ENCODE measurements around the gene MAD1L1.

DNA sequence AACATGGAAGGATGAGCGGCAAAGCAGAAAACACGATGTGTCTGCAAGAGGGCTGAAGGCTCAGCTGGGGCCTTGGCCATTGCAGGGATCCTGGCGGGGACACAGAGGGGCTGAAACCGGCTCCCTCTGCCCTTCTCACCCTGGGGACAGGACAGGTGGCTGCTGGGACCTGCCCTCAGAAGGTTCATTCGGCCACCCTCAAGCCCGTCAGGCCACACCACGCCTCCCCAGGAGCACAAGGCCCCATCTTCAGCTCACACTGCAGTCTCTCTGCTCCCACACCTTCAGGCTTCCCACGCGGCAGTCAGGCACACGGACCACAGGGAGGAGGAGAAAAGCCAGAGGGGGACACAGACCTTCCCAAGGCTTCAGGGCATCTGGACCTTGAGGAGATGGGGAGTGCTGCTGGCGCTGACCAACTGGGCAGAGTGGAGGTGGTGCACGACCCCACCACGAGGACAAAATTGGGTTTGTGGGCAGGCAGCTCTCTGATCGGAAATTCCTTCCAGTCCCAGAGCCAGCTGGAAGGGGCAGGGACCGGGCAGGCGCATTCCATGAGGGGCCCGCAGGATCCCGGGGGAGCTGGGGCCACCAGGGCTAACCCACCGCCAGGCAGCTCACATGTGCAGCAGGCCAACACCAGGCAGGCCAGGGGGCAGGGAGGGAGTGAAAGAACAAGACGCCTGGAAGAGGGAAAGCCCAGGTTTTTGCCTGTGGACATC lies 104.0 kb downstream of the MAD1L1 start:
- TF ChIP-seq E2F6 (IDR thresholded peaks at IDR 0.05) (no peak), POLR2A (IDR thresholded peaks at IDR 0.05; ENCODE audit: control extremely low read depth in 1 of 2, low read depth in 2 of 2, low read length in 2 of 2) (no peak), POLR2AphosphoS5 (IDR thresholded peaks at IDR 0.05; ENCODE audit: low read depth, low read length) (no peak), RAD21 (IDR thresholded peaks at IDR 0.05 in 1 of 2, conservative IDR thresholded peaks at IDR 0.05 in 1 of 2; ENCODE audit: low read depth in 2 of 2, low read length in 2 of 2) (no peak), NRF1 (IDR thresholded peaks at IDR 0.05; ENCODE audit: low read depth, low read length) (no peak)
- TF ChIP-seq, protein P1, sequence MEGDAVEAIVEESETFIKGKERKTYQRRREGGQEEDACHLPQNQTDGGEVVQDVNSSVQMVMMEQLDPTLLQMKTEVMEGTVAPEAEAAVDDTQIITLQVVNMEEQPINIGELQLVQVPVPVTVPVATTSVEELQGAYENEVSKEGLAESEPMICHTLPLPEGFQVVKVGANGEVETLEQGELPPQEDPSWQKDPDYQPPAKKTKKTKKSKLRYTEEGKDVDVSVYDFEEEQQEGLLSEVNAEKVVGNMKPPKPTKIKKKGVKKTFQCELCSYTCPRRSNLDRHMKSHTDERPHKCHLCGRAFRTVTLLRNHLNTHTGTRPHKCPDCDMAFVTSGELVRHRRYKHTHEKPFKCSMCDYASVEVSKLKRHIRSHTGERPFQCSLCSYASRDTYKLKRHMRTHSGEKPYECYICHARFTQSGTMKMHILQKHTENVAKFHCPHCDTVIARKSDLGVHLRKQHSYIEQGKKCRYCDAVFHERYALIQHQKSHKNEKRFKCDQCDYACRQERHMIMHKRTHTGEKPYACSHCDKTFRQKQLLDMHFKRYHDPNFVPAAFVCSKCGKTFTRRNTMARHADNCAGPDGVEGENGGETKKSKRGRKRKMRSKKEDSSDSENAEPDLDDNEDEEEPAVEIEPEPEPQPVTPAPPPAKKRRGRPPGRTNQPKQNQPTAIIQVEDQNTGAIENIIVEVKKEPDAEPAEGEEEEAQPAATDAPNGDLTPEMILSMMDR (IDR thresholded peaks at IDR 0.05; ENCODE audit: control extremely low read depth in 1 of 3, insufficient read depth in 1 of 3, low read depth in 1 of 3, low read length in 3 of 3), result no peak
- TF ChIP-seq, protein P2, sequence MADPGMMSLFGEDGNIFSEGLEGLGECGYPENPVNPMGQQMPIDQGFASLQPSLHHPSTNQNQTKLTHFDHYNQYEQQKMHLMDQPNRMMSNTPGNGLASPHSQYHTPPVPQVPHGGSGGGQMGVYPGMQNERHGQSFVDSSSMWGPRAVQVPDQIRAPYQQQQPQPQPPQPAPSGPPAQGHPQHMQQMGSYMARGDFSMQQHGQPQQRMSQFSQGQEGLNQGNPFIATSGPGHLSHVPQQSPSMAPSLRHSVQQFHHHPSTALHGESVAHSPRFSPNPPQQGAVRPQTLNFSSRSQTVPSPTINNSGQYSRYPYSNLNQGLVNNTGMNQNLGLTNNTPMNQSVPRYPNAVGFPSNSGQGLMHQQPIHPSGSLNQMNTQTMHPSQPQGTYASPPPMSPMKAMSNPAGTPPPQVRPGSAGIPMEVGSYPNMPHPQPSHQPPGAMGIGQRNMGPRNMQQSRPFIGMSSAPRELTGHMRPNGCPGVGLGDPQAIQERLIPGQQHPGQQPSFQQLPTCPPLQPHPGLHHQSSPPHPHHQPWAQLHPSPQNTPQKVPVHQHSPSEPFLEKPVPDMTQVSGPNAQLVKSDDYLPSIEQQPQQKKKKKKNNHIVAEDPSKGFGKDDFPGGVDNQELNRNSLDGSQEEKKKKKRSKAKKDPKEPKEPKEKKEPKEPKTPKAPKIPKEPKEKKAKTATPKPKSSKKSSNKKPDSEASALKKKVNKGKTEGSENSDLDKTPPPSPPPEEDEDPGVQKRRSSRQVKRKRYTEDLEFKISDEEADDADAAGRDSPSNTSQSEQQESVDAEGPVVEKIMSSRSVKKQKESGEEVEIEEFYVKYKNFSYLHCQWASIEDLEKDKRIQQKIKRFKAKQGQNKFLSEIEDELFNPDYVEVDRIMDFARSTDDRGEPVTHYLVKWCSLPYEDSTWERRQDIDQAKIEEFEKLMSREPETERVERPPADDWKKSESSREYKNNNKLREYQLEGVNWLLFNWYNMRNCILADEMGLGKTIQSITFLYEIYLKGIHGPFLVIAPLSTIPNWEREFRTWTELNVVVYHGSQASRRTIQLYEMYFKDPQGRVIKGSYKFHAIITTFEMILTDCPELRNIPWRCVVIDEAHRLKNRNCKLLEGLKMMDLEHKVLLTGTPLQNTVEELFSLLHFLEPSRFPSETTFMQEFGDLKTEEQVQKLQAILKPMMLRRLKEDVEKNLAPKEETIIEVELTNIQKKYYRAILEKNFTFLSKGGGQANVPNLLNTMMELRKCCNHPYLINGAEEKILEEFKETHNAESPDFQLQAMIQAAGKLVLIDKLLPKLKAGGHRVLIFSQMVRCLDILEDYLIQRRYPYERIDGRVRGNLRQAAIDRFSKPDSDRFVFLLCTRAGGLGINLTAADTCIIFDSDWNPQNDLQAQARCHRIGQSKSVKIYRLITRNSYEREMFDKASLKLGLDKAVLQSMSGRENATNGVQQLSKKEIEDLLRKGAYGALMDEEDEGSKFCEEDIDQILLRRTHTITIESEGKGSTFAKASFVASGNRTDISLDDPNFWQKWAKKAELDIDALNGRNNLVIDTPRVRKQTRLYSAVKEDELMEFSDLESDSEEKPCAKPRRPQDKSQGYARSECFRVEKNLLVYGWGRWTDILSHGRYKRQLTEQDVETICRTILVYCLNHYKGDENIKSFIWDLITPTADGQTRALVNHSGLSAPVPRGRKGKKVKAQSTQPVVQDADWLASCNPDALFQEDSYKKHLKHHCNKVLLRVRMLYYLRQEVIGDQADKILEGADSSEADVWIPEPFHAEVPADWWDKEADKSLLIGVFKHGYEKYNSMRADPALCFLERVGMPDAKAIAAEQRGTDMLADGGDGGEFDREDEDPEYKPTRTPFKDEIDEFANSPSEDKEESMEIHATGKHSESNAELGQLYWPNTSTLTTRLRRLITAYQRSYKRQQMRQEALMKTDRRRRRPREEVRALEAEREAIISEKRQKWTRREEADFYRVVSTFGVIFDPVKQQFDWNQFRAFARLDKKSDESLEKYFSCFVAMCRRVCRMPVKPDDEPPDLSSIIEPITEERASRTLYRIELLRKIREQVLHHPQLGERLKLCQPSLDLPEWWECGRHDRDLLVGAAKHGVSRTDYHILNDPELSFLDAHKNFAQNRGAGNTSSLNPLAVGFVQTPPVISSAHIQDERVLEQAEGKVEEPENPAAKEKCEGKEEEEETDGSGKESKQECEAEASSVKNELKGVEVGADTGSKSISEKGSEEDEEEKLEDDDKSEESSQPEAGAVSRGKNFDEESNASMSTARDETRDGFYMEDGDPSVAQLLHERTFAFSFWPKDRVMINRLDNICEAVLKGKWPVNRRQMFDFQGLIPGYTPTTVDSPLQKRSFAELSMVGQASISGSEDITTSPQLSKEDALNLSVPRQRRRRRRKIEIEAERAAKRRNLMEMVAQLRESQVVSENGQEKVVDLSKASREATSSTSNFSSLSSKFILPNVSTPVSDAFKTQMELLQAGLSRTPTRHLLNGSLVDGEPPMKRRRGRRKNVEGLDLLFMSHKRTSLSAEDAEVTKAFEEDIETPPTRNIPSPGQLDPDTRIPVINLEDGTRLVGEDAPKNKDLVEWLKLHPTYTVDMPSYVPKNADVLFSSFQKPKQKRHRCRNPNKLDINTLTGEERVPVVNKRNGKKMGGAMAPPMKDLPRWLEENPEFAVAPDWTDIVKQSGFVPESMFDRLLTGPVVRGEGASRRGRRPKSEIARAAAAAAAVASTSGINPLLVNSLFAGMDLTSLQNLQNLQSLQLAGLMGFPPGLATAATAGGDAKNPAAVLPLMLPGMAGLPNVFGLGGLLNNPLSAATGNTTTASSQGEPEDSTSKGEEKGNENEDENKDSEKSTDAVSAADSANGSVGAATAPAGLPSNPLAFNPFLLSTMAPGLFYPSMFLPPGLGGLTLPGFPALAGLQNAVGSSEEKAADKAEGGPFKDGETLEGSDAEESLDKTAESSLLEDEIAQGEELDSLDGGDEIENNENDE (IDR thresholded peaks at IDR 0.05; ENCODE audit: insufficient replicate concordance, low read length), result no peak
